Adipose tissue (tissue), 3 donors: ENCODE measurements around the gene DNAH9. TPM values are rescaled to one million over a fixed set of nuclear protein-coding genes. Genes with fewer than 3 reads are reported as not detected.

ENCODE experiments used
- H3K27ac ChIP-seq: one replicate; pipeline ENCODE4 v1.5.1; 2013; ENCODE audit warnings: low read depth, low read length
- WGBS, 3 donors: extraction: QIAGEN DNeasy Blood & Tissue Kit; methylation state at CpG; one replicate each; pipeline ENCODE4 v1.1.7; 2013; 5-methylcytosine and 5-hydroxymethylcytosine counted together
- polyA plus RNA-seq, 3 donors: library from polyadenylated mRNA; stranded (reverse); fragments of 200-250 nt; gene quantifications; one replicate each; pipeline ENCODE4 v1.2.3, GENCODE V29; 2013
- donor health status: healthy with polysubstance abuse.
- donor health status: Bipolar disorder and iron deficiency.
- donor health status: healthy.

The DNAH9 gene
- polyA plus RNA-seq, 3 donors: 0.95 to 6.0 (median 2.2) TPM

- 78 to 81% (median 79%) methylated on average over 8 of the region's 8 CpGs for WGBS, 3 donors
- H3K27ac ChIP-seq: no peak overlapping the region
These were observed 271.6 kb downstream of the DNAH9 start for GRCh38 chr17:11869680-11870394.

GRCh38 chr17:11871773-11872172 is 273.5 kb downstream of the DNAH9 start:
- H3K27ac ChIP-seq: no peak overlapping the region
- WGBS, 3 donors: 72 to 75% (median 73%) methylated on average over 10 of the region's 10 CpGs

GRCh38 chr17:11874756-11875155 is 276.5 kb downstream of the DNAH9 start:
- 75 to 77% (median 76%) methylated on average over 7 of the region's 7 CpGs for WGBS, 3 donors
- H3K27ac ChIP-seq: no peak overlapping the region

- no peak overlapping the region for H3K27ac ChIP-seq
- WGBS, 3 donors: 22 to 45% (median 38%) methylated on average over 5 of the region's 5 CpGs
These were observed 282.4 kb downstream of the DNAH9 start for GRCh38 chr17:11880714-11881113.

GRCh38 chr17:11882716-11883115 is 284.4 kb downstream of the DNAH9 start:
- 52 to 62% (median 61%) methylated on average over 3 of the region's 3 CpGs for WGBS, 3 donors
- H3K27ac ChIP-seq: no peak overlapping the region

GRCh38 chr17:11885051-11885450 is 286.8 kb downstream of the DNAH9 start:
- no peak overlapping the region for H3K27ac ChIP-seq
- 61 to 82% (median 67%) methylated on average over 2 of the region's 2 CpGs for WGBS, 3 donors

- 76 to 77% (median 76%) methylated on average over 5 of the region's 5 CpGs for WGBS, 3 donors
- no peak overlapping the region for H3K27ac ChIP-seq
These were observed 291.0 kb downstream of the DNAH9 start for GRCh38 chr17:11889266-11889665.

- H3K27ac ChIP-seq: no peak overlapping the region
- 90 to 96% (median 92%) methylated on average over 4 of the region's 4 CpGs for WGBS, 3 donors
These were observed 295.6 kb downstream of the DNAH9 start for GRCh38 chr17:11893862-11894261.

GRCh38 chr17:11896199-11896598 is 297.9 kb downstream of the DNAH9 start:
- H3K27ac ChIP-seq: no peak overlapping the region
- 80 to 91% (median 90%) methylated on average over 1 of the region's 1 CpG for WGBS, 3 donors

- 54 to 68% (median 62%) methylated on average over 7 of the region's 7 CpGs for WGBS, 3 donors
- no peak overlapping the region for H3K27ac ChIP-seq
These were observed 300.4 kb downstream of the DNAH9 start for GRCh38 chr17:11898526-11899235.

- H3K27ac ChIP-seq: no peak overlapping the region
- 35 to 48% (median 43%) methylated on average over 4 of the region's 4 CpGs for WGBS, 3 donors
These were observed 301.3 kb downstream of the DNAH9 start for GRCh38 chr17:11899537-11899942.

- H3K27ac ChIP-seq: no peak overlapping the region
- 25 to 60% (median 26%) methylated on average over 6 of the region's 6 CpGs for WGBS, 3 donors
These were observed 301.8 kb downstream of the DNAH9 start for GRCh38 chr17:11900041-11900476.

GRCh38 chr17:11900655-11901054 is 302.4 kb downstream of the DNAH9 start:
- H3K27ac ChIP-seq: no peak overlapping the region
- 73 to 80% (median 78%) methylated on average over 3 of the region's 3 CpGs for WGBS, 3 donors

GRCh38 chr17:11901931-11902330 is 303.7 kb downstream of the DNAH9 start:
- H3K27ac ChIP-seq: no peak overlapping the region
- WGBS, 3 donors: 84 to 86% (median 84%) methylated on average over 2 of the region's 2 CpGs

GRCh38 chr17:11908711-11909146 is 310.5 kb downstream of the DNAH9 start:
- 44 to 57% (median 53%) methylated on average over 7 of the region's 7 CpGs for WGBS, 3 donors
- H3K27ac ChIP-seq: no peak overlapping the region

GRCh38 chr17:11909348-11909747 is 311.1 kb downstream of the DNAH9 start:
- 55 to 72% (median 58%) methylated on average over 5 of the region's 5 CpGs for WGBS, 3 donors
- H3K27ac ChIP-seq: no peak overlapping the region

GRCh38 chr17:11916091-11916490 is 317.8 kb downstream of the DNAH9 start:
- 17 to 19% (median 19%) methylated on average over 2 of the region's 2 CpGs for WGBS, 3 donors
- no peak overlapping the region for H3K27ac ChIP-seq

GRCh38 chr17:11917415-11917814 is 319.1 kb downstream of the DNAH9 start:
- WGBS, 3 donors: 80 to 83% (median 80%) methylated on average over 5 of the region's 5 CpGs
- H3K27ac ChIP-seq: no peak overlapping the region

GRCh38 chr17:11921296-11921695 is 323.0 kb downstream of the DNAH9 start:
- no peak overlapping the region for H3K27ac ChIP-seq
- WGBS, 3 donors: 92 to 95% (median 95%) methylated on average over 6 of the region's 6 CpGs

GRCh38 chr17:11922638-11923037 is 324.4 kb downstream of the DNAH9 start:
- no peak overlapping the region for H3K27ac ChIP-seq
- 52 to 83% (median 71%) methylated on average over 1 of the region's 1 CpG for WGBS, 3 donors
